ENCODE results near the gene MACROD2.

- no peak for TF ChIP-seq TAF1 (IDR thresholded peaks at IDR 0.05; ENCODE audit: low read depth, low read length)
- TF ChIP-seq POLR2AphosphoS5 (IDR thresholded peaks at IDR 0.05; ENCODE audit: low read depth, low read length): no peak
- TF ChIP-seq POLR2A (IDR thresholded peaks at IDR 0.05; ENCODE audit: low read depth, low read length): no peak
- no peak for TF ChIP-seq SPI1 (IDR thresholded peaks at IDR 0.05; ENCODE audit: low read depth, low read length)
- no peak for TF ChIP-seq POU2F2 (IDR thresholded peaks at IDR 0.05; ENCODE audit: low read depth, low read length)
These were observed 929.1 kb downstream of the MACROD2 start for GRCh38 chr20:14924433-14924832.
